NCI-H2081 (cell line): ENCODE results near the gene NAPB.

Experiments used
- DNase-seq, 2 experiments: peaks; one replicate each; lab custom pipeline; 2025; lab: John Stamatoyannopoulos, UW

NAPB gene

DNA sequence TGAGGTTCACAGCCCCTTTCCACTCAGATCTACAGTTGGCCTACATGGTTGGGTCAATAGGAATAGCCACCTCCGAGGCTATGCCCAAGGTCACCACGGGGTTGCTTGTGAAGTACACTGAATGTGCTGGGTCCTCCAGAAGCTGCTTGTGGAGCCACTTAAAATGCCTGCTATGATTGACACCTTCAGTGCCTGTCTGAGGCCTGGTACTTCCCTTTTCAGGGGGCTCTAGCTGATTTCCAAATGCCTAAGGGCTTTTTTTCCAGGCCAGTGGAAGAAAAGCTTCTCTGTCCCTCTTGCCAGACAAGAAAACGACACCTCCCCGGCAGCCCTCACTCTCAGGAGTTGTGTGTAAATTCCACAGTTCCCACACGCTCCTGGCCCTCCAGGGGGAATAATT, 77.0 kb downstream of the NAPB start:
- DNase-seq, result no peak

DNA sequence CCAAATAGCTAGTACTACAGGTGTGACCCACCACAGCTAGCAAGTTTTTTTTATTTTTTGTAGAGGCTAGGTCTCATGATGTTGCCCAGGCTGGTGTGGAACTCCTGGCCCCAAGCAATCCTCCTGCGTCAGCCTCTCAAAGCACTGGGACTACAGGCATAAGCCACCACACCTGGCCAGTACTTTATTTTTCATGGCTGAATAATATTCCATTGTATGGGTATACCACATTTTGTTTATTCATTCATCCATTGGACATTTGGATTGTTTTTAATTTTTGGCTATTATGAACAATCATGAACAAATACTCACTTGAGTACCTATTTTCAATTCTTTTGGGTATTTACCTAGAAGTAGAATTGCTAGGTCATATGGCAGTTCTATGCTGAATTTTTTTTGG, 77.7 kb downstream of the NAPB start:
- no peak for DNase-seq

DNA sequence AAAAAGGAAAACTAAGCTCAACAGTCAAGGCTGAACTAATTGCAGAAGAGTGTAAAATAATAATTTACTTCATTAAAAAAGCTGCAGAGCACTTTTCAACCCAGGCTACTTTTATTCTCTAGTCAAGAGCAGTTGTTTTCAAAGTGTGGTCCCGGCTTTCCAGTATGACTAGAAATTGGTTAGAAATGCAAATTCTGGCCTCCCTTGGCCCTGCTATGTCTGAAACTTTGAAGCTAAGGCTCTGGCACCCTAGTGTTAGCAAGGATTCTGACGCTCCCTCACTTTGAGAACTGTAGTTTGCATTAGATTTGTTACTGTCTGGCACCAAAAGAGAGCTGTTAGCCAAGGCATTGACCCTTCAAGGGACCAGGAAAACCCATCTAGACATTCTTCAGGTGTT, 80.2 kb downstream of the NAPB start:
- no peak for DNase-seq

DNA sequence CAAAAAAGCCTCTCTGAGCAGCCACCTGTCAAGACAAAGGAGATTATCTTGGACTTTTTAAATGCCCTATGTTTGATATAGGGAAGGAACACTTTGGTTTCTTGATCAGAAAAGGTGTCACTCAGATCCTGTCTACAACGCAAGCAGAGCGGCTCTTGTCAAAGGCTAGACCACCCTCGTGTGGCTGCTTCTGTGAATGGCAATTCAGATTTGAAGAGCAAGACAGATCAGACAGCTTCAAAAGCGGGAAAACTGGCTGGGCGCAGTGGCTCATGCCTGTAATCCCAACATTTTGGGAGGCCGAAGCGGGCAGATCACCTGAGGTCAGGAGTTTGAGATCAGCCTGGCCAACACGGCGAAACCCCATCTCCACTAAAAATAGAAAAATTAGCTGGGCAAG, 80.8 kb downstream of the NAPB start:
- DNase-seq, result peak; percentile 62 to 63

DNA sequence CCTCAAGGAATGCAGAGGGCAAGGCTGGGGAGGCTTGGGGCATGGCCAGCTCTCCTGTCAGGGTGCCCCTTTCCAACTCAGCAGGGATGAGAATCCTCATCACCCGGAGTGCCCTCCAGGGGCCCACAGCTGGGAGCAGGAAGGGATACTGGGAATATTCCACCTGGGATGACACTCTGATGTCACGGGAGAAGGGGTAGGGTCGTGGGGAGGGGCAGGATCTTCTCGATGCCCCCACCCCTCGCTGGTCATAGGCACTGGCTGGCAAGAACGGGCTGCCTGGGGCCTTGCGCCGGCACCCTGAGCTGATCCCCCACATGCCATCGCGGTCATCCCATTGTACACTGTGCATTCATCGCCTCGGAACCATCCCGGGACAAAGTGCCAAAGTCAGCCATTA, 81.3 kb downstream of the NAPB start:
- DNase-seq, result no peak

DNA sequence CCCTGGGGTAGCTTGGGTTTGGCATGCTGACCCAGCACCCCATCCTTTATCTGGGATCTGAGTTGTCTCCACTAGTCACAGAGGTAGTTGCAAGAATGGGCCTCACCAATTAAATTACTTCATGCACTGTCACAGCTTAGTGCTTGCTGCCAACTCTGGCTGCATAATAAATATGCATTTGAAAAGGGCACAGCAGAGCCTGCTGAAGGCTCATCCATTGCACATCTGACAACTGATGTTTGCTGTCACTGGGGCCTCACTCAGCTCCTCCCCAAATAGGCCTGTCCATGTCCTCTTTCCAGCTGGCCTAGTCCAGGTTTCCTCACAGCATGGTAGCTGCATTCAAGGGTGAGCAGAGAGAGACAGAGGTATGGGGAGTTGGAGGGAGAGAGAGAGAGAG, 84.0 kb downstream of the NAPB start:
- no peak for DNase-seq

DNA sequence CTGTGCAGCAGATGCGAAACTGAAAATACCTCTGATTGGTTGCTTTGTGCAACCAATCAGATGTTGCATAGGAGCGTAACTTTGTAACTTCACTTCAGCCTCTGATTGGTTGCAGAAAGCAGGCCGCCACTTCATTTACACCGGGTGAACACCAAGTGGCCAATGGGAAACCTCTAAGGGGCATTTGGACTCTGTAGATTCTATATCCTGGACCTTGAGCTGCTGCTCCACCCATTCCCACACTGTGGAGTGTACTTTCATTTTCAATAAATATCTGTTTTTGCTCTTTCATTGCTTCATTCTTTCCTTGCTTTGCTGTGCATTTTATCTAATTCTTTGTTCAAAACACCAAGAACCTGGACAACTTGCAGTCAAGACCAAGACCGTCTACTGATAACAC, 84.8 kb downstream of the NAPB start:
- DNase-seq, result no peak

DNA sequence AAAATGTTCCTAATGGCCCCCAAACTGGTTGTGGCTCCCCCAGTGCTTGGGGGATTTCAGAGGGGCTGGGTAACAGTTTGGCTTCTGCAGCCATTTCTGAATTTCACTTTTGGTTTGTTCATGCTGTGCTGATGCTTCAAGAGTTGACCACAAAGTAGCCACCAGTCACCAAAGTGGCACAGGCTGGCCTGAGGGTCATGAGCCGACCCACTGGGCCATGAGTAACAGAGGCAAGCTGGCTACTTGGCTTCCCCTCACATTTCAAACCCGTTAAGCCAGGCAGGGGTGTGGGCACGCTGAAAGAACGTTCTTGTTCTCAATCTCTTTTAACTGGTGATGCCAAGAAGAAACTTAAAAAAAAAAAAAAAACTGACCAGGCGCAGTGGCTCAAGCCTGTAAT, 85.8 kb downstream of the NAPB start:
- DNase-seq, result no peak

DNA sequence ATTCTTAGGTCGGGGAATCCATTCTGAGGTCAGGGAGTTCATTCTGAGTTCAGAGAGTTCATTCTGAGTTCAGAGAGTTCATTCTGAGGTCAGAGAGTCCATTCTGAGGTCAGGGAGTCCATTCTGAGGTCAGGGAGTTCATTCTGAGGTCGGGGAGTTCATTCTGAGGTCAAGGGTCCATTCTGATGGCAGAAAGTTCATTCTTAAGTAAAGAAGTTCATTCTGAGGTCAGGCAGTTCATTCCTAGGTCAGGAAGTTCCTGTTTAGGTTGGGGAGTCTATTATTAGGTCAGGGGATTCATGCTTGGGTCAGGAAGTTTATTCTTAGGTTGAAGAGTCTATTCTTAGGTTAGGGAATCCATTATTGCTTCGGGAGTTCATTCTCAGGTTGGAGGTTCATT, 87.2 kb downstream of the NAPB start:
- no peak for DNase-seq

DNA sequence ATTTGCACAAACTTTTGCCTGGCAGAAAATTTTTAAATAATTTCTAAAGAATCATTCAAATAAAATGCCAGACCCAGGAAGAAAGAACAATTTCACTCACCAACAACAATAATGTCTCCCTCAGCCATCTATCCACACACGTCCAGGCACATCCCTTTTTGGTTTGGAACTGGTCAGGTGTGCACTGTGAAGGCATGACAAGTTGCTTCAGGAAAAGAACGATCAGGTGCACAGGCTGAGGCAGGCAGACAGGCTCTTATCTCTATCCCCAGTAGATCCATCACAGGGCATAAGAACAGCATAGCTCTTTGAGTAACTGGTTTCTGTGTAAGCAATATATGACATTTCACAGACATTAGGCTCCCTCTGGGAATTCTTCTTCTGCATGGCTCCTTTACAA, 88.8 kb downstream of the NAPB start:
- no peak for DNase-seq

DNA sequence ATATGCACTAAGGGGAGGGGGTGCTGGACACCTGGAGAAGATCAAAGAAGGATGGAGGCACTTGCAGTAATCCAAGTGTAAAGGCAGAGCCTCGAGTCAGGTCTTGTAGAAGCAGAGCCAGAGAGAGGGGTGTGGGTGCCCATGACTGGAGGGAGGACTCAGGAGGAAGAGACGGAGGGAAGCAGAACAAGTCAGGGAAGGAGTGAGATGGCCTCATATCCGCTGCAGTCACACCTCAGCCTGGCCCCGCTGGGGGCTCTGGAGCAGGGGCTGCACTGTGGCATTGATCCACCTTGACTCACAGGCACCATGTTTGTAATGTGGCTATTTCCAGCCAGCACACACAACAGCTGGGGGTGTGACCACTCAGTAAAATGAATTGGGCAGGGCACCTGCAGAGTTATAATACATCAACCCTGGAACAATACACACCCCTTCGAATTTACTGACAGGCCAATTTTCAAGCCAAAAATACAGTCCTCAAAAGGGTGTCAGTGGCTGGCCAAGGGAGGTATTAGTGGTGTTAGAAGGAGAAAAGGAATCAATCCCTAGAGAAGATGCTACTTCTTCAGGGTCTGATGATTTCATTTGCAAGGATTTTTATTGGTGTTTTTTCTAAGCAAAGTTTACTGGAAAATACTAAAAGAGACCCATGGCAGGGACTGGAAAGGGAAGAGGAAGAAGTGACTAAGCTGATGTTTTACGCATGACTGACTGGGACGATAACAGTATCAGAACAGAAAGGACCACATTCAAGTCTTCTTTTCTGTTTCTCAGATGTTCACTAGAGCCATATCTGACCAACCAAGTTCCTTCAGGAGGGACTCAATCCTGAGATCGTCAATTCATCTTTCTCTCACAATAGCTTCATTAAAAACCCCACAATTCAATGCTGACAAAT, 89.6 kb downstream of the NAPB start:
- DNase-seq, result no peak

DNA sequence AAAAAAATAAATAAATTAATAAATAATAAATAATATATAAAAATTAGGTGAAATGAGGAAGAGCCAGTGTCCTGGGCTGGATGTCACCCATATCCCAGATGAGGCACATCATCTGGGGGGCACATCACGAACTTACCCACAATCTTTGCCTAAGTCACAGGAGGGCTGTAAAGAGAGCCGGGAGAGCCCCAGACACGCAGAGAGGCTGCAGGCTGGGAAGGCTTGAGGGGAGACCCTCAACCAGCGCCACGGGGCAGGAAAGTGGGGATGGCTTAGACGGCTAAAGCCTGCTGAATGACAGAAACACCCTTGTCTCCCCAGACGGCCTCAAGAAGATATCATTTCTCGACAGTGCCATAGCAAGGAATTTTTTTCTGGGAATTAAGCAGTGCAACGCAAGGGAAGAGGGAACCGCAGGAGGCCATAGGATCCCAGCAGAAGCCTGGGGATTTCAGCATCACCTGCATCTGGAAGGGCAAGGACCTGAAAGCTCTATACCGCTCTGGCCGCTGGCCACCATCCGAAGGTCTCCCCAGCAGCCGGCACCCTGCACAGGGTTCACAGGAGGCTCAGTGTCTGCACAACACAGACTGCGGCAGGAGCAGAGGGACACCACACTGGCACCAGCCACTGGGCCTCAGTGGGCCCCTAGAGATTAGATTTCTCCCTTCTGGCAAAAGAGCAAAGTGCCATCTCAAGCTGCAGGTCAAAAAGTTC, 93.5 kb downstream of the NAPB start:
- DNase-seq, result no peak

DNA sequence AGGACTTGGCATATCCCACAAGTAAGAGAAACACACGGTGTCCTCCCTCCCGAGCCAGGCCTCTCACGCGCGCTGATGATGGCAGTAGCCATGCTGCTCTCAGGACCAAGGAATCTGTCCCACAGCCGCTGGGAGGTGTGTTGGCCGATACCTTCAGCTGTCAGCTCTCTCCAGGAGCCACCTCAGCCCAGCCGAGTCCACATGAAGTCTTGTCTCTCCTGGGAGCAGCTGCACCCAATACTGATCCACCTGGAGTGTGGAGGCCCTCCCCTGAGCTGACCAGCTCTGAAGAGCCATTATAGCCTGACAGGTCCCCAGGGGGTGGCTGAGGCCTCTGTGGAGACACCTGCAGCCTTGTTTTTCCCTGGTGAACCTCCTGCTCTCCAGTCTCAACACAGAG, 94.5 kb downstream of the NAPB start:
- no peak for DNase-seq

DNA sequence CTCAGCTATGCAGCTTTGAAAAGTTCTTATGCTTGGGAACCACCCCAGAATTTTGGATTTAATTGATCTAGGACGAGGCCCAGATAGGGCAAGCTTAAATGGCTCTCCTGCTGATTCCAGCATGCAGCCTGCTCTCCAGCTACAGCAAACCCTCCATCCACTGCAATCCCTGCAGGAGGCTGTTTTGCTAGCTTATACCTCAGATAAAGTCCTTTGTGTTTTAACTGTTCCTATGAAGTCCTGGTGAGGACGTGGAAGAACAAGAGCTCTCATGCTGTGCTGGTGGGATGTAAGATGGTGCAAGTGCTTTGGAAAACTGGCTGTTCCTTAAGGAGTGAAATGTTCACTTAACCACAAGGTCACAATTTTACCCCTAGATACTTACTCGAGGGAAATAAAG, 96.2 kb downstream of the NAPB start:
- DNase-seq, result no peak
